A172 (cell line): Measurements from ENCODE around the gene PHKG1. TPM values are rescaled to one million over a fixed set of nuclear protein-coding genes. Genes with fewer than 3 reads are reported as not detected.
"Not testable (repeated sequence)": the region's sequence is repeated elsewhere in the genome, so short reads cannot be mapped to it uniquely, and the experiment has no call there.

Experiments used
- DNase-seq: peaks from one replicate; pipeline ENCODE4 v3.0.0-alpha.2; 2015; ENCODE audit warnings: low spot score
- total RNA-seq: library from RNA; depleted of rRNA; stranded (reverse); fragments of >200 nt; shearing (Covaris generic); gene quantifications from 2 replicates; pipeline ENCODE4 v1.2.3, GENCODE V29; 2014

The PHKG1 gene
- total RNA-seq, 1 experiment from 2014 or later = 0.28 TPM

GRCh38 chr7:56083150-56083785 is 9.5 kb downstream of the PHKG1 start:
- no peak for DNase-seq

DNA sequence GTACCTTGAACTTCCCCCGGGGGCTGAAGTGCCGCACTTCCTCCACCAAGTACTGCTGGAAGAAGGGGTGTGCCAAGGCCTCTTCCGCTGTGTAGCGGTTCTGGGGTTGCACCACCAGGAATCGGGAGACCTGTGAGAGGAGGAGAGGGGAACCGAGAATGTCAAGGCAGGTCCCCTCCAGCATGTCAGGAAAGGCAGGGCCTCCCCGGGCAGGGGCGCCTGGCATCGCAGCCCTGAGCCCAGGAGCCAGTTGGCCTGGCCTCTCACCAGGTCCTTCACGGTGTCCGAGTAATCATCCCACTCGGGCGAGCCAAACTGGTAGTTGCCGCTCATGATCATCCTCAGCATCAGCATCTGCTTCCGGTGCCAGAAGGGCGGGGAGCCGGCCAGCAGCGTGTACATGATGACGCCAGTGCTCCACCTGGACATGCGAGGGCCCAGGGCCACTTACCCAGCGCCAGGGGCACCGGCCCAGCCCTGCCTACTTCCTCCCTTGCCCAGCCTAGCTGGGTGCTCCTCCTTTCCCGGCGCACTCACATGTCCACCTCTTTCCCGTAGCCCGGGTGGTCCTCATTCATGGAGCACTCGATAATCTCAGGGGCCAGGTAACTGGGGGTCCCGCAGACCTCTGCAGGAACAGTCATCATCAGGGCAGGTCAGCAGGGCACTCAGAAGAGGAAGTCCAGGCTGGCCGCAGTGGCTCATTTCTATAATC is 11.0 kb downstream of the PHKG1 start:
- DNase-seq = no peak

- DNase-seq = not testable (repeated sequence)
Observed at GRCh38 chr7:56080726-56081435, 11.9 kb downstream of the PHKG1 start.

DNA sequence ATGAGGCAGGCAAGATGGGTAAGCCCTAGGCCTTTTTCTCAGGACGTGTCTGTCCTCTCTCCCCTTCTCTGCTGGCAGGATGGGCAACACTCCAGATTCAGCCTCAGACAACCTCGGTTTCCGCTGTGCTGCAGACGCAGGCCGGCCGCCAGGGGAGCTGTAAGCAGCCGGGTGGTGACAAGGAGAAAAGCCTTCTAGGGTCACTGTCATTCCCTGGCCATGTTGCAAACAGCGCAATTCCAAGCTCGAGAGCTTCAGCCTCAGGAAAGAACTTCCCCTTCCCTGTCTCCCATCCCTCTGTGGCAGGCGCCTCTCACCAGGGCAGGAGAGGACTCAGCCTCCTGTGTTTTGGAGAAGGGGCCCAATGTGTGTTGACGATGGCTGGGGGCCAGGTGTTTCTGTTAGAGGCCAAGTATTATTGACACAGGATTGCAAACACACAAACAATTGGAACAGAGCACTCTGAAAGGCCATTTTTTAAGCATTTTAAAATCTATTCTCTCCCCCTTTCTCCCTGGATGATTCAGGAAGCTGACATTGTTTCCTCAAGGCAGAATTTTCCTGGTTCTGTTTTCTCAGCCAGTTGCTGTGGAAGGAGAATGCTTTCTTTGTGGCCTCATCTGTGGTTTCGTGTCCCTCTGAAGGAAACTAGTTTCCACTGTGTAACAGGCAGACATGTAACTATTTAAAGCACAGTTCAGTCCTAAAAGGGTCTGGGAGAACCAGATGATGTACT is 13.1 kb downstream of the PHKG1 start:
- DNase-seq = no peak

- no peak for DNase-seq
Observed at GRCh38 chr7:56078196-56078595, 14.6 kb downstream of the PHKG1 start.

DNA sequence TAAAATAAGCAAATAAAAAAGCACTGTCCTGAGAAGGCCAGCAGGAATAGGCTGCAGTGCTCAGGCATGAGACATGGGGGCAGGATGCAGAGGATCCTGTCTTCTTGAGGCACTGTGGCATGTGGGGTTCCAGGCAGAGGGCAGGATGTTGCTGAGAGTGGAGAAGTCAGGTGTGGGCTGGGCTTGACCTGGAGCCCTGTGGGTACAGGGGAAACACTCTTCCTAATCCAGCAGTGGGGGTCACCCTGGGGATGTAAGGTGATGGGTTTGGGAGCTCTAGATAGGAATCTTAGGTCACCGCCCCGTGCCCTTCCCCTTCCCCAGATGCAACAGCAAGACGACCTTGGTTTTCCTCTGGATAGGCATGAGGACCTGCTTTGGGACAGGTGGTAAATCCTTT is 15.1 kb downstream of the PHKG1 start:
- DNase-seq = no peak

- peak; percentile 94 for DNase-seq
Observed at GRCh38 chr7:56074371-56074791, 18.4 kb downstream of the PHKG1 start.

DNA sequence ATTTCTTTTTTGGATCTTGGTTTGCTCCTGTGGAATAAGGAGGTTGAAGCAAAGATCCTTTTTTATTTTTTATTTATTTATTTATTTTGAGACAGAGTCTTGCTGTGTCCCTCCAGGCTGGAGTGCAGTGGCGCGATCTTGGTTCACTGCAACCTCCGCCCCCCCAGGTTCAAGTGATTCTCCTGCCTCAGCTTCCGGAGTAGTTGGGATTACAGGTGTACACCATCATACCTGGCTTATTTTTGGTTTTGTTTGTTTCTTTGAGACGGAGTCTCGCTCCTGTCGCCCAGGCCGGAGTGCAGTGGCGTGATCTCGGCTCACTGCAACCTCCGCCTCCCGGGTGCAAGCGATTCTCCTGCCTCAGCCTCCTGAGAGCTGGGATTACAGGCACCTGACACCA is 26.4 kb downstream of the PHKG1 start:
- not testable (repeated sequence) for DNase-seq

DNA sequence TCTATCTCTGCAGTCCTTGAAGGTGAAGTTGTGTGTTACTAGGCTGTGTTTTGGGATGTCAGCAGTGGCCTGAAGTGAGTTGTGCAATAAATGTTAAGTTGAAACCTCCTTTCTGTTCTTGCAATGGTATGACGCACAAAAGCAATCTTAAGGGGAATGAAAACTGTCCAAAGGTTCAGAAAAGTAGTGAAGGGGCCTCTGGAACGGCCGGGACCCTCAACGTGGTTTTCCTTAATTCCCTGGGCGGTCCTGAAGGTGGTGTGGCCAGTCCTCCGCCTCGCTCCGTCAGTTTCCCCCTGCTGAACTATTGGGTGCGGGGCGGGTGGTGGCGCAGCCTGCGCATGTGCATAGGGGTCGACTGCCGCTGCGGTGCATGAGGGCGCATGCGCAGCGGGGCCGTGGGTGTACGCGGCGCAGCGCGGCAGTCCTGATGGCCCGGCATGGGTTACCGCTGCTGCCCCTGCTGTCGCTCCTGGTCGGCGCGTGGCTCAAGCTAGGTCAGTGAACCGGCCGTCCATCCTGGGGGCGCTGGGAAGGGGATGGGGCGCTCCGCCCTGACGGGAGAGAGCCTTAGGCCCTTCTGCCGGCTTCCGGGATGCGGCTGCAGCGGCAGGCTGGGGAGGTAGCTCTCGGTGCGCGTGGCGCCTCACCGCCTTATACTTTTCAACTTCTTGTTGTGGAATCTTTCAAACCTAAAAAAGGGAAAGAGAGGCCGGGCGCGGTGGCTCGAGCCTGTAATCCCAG is 28.7 kb downstream of the PHKG1 start, which contains the start of gene SUMF2:
SUMF2 (plus strand) TSS at position 405 of the 744 bp plus-strand sequence; CDS start at position 431, 26 bp downstream.
- peak; percentile 74 for DNase-seq

DNA sequence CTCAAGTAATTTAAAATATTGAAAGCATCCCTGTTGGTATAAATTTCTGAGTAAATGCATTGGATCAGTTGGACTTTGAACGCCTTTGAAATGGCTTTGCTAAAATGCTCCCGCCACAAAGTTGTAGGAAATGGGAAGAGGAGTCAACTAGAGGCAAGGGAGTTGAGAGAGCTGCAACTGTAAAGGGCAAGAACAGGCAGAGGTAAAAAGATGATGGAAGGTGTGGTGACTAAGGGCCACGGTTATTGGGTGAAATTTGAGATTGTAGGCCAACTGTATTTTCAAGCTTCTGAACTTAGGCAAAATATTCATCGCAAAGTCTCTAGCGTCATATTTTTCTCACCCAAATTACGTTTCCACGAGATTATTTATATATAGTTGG is 29.3 kb downstream of the PHKG1 start:
- DNase-seq = no peak

DNA sequence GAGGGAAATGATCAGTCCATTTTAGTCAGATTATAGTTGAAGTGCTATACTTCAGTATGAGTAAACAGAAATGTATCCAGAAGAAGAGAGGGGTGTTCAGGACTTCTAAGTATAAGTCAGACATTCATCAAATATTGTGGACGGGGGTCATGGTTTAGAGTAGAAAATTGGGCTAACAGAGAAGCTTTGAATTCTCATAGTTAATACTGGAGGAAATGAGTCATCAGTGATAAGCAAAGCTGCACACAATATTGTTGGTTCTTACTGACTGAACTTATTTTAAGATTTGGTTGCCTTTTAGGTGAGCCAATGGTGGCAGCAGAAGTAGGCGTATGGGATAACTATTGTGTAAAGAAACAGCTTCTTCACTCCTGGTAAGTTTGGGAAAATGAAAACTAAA is 30.4 kb downstream of the PHKG1 start:
- peak; percentile 97 for DNase-seq

DNA sequence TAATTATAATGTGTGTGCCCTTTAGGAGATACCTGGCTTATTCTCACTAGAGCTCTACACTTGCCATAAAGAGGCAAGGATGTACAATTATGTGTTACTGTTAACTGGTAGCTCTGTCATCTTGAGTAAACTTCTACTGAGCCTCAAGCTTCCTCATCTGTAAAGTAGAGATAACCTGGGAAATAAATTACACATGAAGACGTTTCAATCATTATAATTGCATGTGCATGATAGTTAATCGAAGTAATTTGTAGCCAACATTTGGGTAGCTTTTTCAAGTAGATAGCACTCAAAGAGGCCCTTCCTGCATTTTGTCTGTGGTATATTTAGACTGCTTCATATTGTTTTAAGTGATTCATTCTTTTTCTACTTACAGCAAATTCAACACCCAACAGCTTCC is 38.8 kb downstream of the PHKG1 start:
- DNase-seq = no peak

DNA sequence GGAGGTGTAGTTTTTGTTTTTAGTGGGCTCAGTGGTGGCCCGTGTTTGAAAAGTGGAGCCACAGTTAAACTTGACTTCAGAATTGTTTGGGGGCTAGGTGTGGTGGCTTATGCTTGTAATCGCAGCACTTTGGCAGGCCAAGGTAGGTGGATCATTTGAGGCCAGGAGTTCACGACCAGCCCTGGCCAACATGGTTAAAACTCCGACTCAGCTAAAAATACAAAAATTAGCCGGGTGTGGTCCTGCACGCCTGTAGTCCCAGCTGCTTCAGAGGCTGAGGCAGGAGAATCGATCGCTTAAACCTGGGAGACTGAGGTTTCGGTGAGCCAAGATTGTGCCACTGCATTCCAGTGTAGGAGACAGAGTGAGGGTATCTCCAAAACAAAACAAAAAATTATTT is 39.4 kb downstream of the PHKG1 start:
- no peak for DNase-seq

DNA sequence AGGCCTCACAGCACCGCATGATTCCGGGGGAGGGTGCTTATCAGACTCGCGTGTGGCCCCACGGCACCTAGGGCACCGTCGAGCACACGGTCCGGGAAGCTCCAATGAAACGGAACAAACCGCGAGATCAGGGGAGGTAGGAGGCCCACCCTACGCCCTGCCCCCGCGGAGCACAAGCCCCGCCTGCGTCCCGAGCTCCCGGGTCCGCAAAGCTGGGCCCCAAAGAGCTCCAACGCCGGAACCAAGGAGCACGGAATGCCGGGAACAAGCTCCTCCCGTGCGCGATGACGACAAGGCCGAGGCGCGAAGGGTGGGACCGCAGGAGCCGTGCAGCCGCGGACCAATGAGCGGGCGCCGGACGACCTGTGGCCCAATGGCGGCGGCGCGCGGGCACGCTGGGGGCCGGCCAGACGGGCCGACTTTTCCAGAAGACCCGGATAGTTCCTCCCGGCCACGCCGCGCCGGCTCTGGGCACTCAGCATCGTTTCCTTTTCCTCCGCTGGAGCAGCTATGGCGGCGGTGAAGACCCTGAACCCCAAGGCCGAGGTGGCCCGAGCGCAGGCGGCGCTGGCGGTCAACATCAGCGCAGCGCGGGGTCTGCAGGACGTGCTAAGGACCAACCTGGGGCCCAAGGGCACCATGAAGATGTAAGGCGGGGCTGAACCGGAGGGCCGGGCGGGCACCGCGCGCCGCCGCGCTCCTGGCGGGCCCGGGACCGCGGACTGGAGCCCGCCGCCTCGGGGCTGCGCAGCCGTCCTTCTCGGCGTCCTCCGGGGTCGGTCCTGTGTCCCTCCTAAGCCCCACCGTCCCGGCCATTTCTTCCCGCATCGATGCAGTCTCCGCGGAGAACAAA is 41.2 kb downstream of the PHKG1 start, which contains the start of the genes CCT6A and PSPH:
CCT6A (plus strand) TSS at position 427 of the 853 bp plus-strand sequence; CDS start at position 511, 84 bp downstream.
PSPH (minus strand) TSS at position 106 of the 853 bp plus-strand sequence. CDS start 30,232 bp downstream, outside the sequence.
- peak; percentile 96 for DNase-seq

GRCh38 chr7:56051053-56051338 is 41.8 kb downstream of the PHKG1 start:
- no peak for DNase-seq

- DNase-seq = peak; percentile 35
Observed at GRCh38 chr7:56048763-56049162, 44.0 kb downstream of the PHKG1 start.

GRCh38 chr7:56048245-56048644 is 44.5 kb downstream of the PHKG1 start:
- no peak for DNase-seq

DNA sequence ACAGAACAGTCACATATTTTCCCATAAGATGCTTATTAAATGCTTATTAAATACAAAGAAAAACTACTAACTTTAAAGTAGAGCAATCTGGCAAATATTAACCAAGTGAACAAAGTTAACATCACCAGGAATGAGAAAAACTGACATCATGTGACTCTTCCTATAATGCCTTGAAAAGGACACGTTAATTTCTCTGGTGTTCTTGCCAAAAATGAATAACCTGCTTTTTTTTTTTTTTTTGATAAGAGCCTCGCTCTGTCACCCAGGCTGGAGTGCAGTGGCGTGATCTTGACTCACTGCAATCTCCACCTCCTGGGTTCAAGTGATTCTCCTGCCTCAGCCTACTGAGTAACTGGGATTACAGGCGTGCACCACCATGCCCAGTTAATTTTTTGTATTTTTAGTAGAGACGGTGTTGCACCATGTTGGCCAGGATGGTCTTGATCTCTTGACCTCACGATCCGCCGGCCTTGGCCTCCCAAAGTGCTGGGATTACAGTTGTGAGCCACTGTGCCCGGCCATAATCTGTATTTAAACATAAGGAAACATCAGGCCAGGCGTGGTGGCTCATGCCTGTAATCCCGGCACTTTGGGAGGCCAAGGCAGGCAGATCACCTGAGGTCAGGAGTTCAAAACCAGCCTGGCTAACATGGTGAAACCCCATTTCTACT is 45.2 kb downstream of the PHKG1 start:
- DNase-seq = not testable (repeated sequence)

DNA sequence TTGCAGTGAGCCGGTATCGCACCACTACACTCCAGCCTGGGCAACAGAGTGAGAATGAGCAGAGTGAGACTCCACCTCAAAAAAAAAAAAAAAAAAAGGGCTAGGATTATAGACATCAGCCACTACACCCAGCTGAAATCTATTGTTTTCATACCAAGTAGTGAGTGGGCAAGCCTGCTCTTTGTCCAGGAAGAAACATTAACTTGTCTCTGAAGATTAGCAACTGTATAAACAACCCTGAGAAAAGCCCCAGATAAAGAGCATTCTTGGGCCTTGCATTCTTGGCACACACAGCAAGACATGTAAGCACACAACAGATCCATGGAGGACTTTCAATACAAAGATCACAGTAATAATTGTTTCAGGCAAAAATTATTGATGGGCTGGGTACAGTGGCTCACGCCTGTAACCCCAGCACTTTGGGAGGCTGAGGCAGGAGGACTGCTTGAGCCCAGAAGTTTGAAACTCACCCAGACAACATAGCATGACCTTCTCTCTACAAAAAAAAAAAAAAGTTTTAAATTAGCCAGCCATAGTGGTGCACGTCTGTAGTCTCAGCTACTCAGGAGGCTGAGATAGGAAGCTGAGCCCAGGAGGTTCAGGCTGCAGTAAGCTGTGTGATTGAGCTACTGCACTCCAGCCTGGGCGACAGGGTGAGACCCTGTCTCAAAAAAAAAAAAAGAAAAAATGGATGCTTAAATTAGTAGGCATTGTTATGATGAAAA is 45.9 kb downstream of the PHKG1 start:
- DNase-seq = peak; percentile 50
